Brain pericyte (primary cell): ENCODE measurements around the gene SPTAN1.
"Not testable (repeated sequence)": the region's sequence is repeated elsewhere in the genome, so short reads cannot be mapped to it uniquely, and the experiment has no call there.

ENCODE experiments used
- DNase-seq: peaks from one replicate; pipeline ENCODE4 v3.0.0-alpha.2; 2012; ENCODE audit warnings: low read depth, low spot score

The SPTAN1 gene

GRCh38 chr9:128631636-128632035, 79.2 kb downstream of the SPTAN1 start:
- DNase-seq: no peak

- no peak for DNase-seq
These were observed 79.7 kb downstream of the SPTAN1 start for GRCh38 chr9:128632066-128632465.

GRCh38 chr9:128632486-128632885, 80.1 kb downstream of the SPTAN1 start:
- DNase-seq: no peak

- no peak for DNase-seq
These were observed 80.7 kb downstream of the SPTAN1 start for GRCh38 chr9:128633057-128633456.

GRCh38 chr9:128633601-128634000, 81.2 kb downstream of the SPTAN1 start:
- DNase-seq: no peak

GRCh38 chr9:128634111-128634510, 81.7 kb downstream of the SPTAN1 start:
- DNase-seq: no peak

- DNase-seq: no peak
These were observed 82.4 kb downstream of the SPTAN1 start for GRCh38 chr9:128634651-128635262.

GRCh38 chr9:128635266-128636023, 83.1 kb downstream of the SPTAN1 start:
- DNase-seq: no peak

GRCh38 chr9:128636024-128636390, 83.6 kb downstream of the SPTAN1 start:
- no peak for DNase-seq

- DNase-seq: no peak
These were observed 84.5 kb downstream of the SPTAN1 start for GRCh38 chr9:128636556-128637530.

GRCh38 chr9:128637656-128638055, 85.3 kb downstream of the SPTAN1 start:
- DNase-seq: peak; percentile 30

- DNase-seq: no peak
These were observed 86.2 kb downstream of the SPTAN1 start for GRCh38 chr9:128638580-128638979.

- no peak for DNase-seq
These were observed 88.2 kb downstream of the SPTAN1 start for GRCh38 chr9:128640603-128641002.

- DNase-seq: no peak
These were observed 90.4 kb downstream of the SPTAN1 start for GRCh38 chr9:128642675-128643245.

GRCh38 chr9:128643519-128644300, 91.3 kb downstream of the SPTAN1 start:
- no peak for DNase-seq

GRCh38 chr9:128648206-128648605, 95.8 kb downstream of the SPTAN1 start:
- DNase-seq: not testable (repeated sequence)

GRCh38 chr9:128651798-128652197, 99.4 kb downstream of the SPTAN1 start:
- DNase-seq: no peak

GRCh38 chr9:128653908-128654307, 101.5 kb downstream of the SPTAN1 start:
- no peak for DNase-seq

- DNase-seq: no peak
These were observed 102.1 kb downstream of the SPTAN1 start for GRCh38 chr9:128654481-128654880.

GRCh38 chr9:128656416-128657343, 104.3 kb downstream of the SPTAN1 start, which contains the start of gene DYNC2I2:
TSS of gene DYNC2I2 (minus strand) at chr9:128656847. CDS start at chr9:128656726, 121 bp downstream.
- peak; percentile 82 for DNase-seq
